ENCODE results near the gene ASIC5. TPM values are rescaled to one million over a fixed set of nuclear protein-coding genes. Genes with fewer than 3 reads are reported as not detected.

The ASIC5 gene
- total RNA-seq, 1 experiment from 2014 or later = not detected

GRCh38 chr4:155887847-155888570 lies 21.9 kb upstream of the ASIC5 start:
- H3K4me1 ChIP-seq (ENCODE audit: insufficient read depth, low read length, poor library complexity, severe bottlenecking) = peaks cover 11% of the 10 kb centered on the region
- H3K9me3 ChIP-seq (ENCODE audit: low read depth, low read length, poor library complexity, severe bottlenecking) = no peaks in the 10 kb centered on the region
- ChIA-PET POLR2A (ENCODE audit: low non-redundant PET) (no interaction called here), CTCF (no interaction called here)
- H3K4me3 ChIP-seq (ENCODE audit: low read depth, low read length, poor library complexity, severe bottlenecking) = no peak overlapping the region
- DNase-seq (ENCODE audit: low spot score) = no peak
- no peak overlapping the region for H3K27ac ChIP-seq (ENCODE audit: low read depth, low read length, poor library complexity, severe bottlenecking)
- no peak for TF ChIP-seq EZH2 (IDR thresholded peaks at IDR 0.05; ENCODE audit: borderline replicate concordance, low read depth, low read length, poor library complexity, severe bottlenecking)
- TF ChIP-seq CTCF (conservative IDR thresholded peaks at IDR 0.05; ENCODE audit: low read depth, low read length) = no peak
- no peaks in the 10 kb centered on the region for H3K36me3 ChIP-seq (ENCODE audit: insufficient read depth, low read length, poor library complexity, severe bottlenecking)
- intact Hi-C loops (cut with micrococcal nuclease; ENCODE audit: unreplicated experiment) = no loop called here
- BruUV-seq (replicated peaks) = no TSS peak
- no peaks in the 10 kb centered on the region for H3K27me3 ChIP-seq (replicated peaks; ENCODE audit: insufficient read depth, low read depth, low read length, poor library complexity)

GRCh38 chr4:155887045-155887444 lies 21.0 kb upstream of the ASIC5 start:
- CTCF ChIA-PET = no interaction called here

GRCh38 chr4:155885666-155886065 lies 19.6 kb upstream of the ASIC5 start:
- TF ChIP-seq CTCF (conservative IDR thresholded peaks at IDR 0.05; ENCODE audit: low read depth, low read length) = no peak
- TF ChIP-seq EZH2 (IDR thresholded peaks at IDR 0.05; ENCODE audit: borderline replicate concordance, low read depth, low read length, poor library complexity, severe bottlenecking) = no peak
- POLR2A ChIA-PET (ENCODE audit: low non-redundant PET) = no interaction called here
- BruUV-seq (replicated peaks) = no TSS peak
- no peaks in the 10 kb centered on the region for H3K36me3 ChIP-seq (ENCODE audit: insufficient read depth, low read length, poor library complexity, severe bottlenecking)
- H3K4me1 ChIP-seq (ENCODE audit: insufficient read depth, low read length, poor library complexity, severe bottlenecking) = peaks cover 11% of the 10 kb centered on the region
- intact Hi-C loops (cut with micrococcal nuclease; ENCODE audit: unreplicated experiment) = no loop called here
- H3K4me3 ChIP-seq (ENCODE audit: low read depth, low read length, poor library complexity, severe bottlenecking) = no peak overlapping the region
- no peaks in the 10 kb centered on the region for H3K9me3 ChIP-seq (ENCODE audit: low read depth, low read length, poor library complexity, severe bottlenecking)
- no peak for DNase-seq (ENCODE audit: low spot score)
- CTCF ChIA-PET = no interaction called here
- H3K27ac ChIP-seq (ENCODE audit: low read depth, low read length, poor library complexity, severe bottlenecking) = no peak overlapping the region
- no peaks in the 10 kb centered on the region for H3K27me3 ChIP-seq (replicated peaks; ENCODE audit: insufficient read depth, low read depth, low read length, poor library complexity)

More at GRCh38 chr4:155887045-155887444, 21.0 kb upstream of the ASIC5 start:
- POLR2A ChIA-PET (ENCODE audit: low non-redundant PET) = no interaction called here
- intact Hi-C loops (cut with micrococcal nuclease; ENCODE audit: unreplicated experiment) = no loop called here
- no TSS peak for BruUV-seq (replicated peaks)
- H3K4me3 ChIP-seq (ENCODE audit: low read depth, low read length, poor library complexity, severe bottlenecking) = no peak overlapping the region
- no peak for DNase-seq (ENCODE audit: low spot score)
- no peaks in the 10 kb centered on the region for H3K27me3 ChIP-seq (replicated peaks; ENCODE audit: insufficient read depth, low read depth, low read length, poor library complexity)
- TF ChIP-seq EZH2 (IDR thresholded peaks at IDR 0.05; ENCODE audit: borderline replicate concordance, low read depth, low read length, poor library complexity, severe bottlenecking) (no peak), CTCF (conservative IDR thresholded peaks at IDR 0.05; ENCODE audit: low read depth, low read length) (no peak)
- no peak overlapping the region for H3K27ac ChIP-seq (ENCODE audit: low read depth, low read length, poor library complexity, severe bottlenecking)
- peaks cover 11% of the 10 kb centered on the region for H3K4me1 ChIP-seq (ENCODE audit: insufficient read depth, low read length, poor library complexity, severe bottlenecking)
- no peaks in the 10 kb centered on the region for H3K36me3 ChIP-seq (ENCODE audit: insufficient read depth, low read length, poor library complexity, severe bottlenecking)
- no peaks in the 10 kb centered on the region for H3K9me3 ChIP-seq (ENCODE audit: low read depth, low read length, poor library complexity, severe bottlenecking)

Measured in A673 (cell line).